Keratinocyte (primary cell): ENCODE measurements around the gene LRP3. TPM values are rescaled to one million over a fixed set of nuclear protein-coding genes. Genes with fewer than 3 reads are reported as not detected.

ENCODE experiments used
- DNase-seq: peaks from one replicate; pipeline ENCODE4 v3.0.0-alpha.2; 2011; ENCODE audit warnings: low read depth, missing footprints, low spot score
- FAIRE-seq: peaks from 2 replicates; lab custom pipeline; 2011; peaks lifted over from hg19 to GRCh38; lab: Jason Lieb, UNC
- H2AFZ ChIP-seq: 2 replicates; pipeline ENCODE4 v1.6.0; 2012; ENCODE audit warnings: low read length, control low read depth, inconsistent platforms; ENCODE audit not compliant: control insufficient read depth
- H3K27ac ChIP-seq: 2 replicates; pipeline ENCODE4 v1.5.1; 2011; ENCODE audit warnings: low read length; ENCODE audit not compliant: control insufficient read depth, insufficient read depth
- H3K27me3 ChIP-seq: 3 replicates; pipeline ENCODE4 v1.6.0; 2011; ENCODE audit warnings: low read length; ENCODE audit not compliant: control insufficient read depth, insufficient read depth; ENCODE audit errors: extremely low read depth
- H3K36me3 ChIP-seq, 2 experiments: 2 replicates in 1 of 2; 3 replicates in 1 of 2; pipeline ENCODE4 v1.5.1; 2011; ENCODE audit warnings: low read length in 2 of 2, mild to moderate bottlenecking in 1 of 2; ENCODE audit not compliant: control insufficient read depth in 2 of 2, insufficient read depth in 2 of 2; ENCODE audit errors: extremely low read depth in 1 of 2
- H3K4me1 ChIP-seq: 3 replicates; pipeline ENCODE4 v1.5.1; 2011; ENCODE audit warnings: low read length; ENCODE audit not compliant: control insufficient read depth, insufficient read depth; ENCODE audit errors: extremely low read depth
- H3K4me2 ChIP-seq: 3 replicates; pipeline ENCODE4 v1.6.0; 2011; ENCODE audit warnings: low read depth, low read length; ENCODE audit not compliant: control insufficient read depth, insufficient read depth; ENCODE audit errors: extremely low read depth
- H3K4me3 ChIP-seq, 3 experiments: fragments of 200-600 bp in 1 of 3; sonication (generic) in 1 of 3; 2 replicates in 2 of 3; 3 replicates in 1 of 3; pipeline ENCODE4 v1.5.1; 2011 to 2016; ENCODE audit warnings: low read length in 3 of 3, mild to moderate bottlenecking in 3 of 3, control low read depth in 2 of 3, inconsistent platforms in 1 of 3, low read depth in 1 of 3, mixed read lengths in 1 of 3, mixed run types in 1 of 3, moderate library complexity in 1 of 3; ENCODE audit not compliant: control insufficient read depth in 2 of 3, insufficient read depth in 2 of 3; ENCODE audit errors: extremely low read depth in 1 of 3
- H3K79me2 ChIP-seq: 2 replicates; pipeline ENCODE4 v1.6.0; 2012; ENCODE audit warnings: low read length; ENCODE audit not compliant: control insufficient read depth, insufficient read depth
- H3K9ac ChIP-seq: 3 replicates; pipeline ENCODE4 v1.6.0; 2011; ENCODE audit warnings: low read length; ENCODE audit not compliant: control insufficient read depth, insufficient read depth; ENCODE audit errors: extremely low read depth
- H3K9me1 ChIP-seq: 3 replicates; pipeline ENCODE4 v1.6.0; 2011; ENCODE audit warnings: low read length; ENCODE audit not compliant: control insufficient read depth, insufficient read depth; ENCODE audit errors: extremely low read depth
- H3K9me3 ChIP-seq: 2 replicates; pipeline ENCODE4 v1.5.1; 2012; ENCODE audit warnings: low read depth, low read length; ENCODE audit not compliant: control insufficient read depth
- H4K20me1 ChIP-seq: 3 replicates; pipeline ENCODE4 v1.6.0; 2011; ENCODE audit warnings: low read length; ENCODE audit not compliant: control insufficient read depth, insufficient read depth; ENCODE audit errors: extremely low read depth
- CTCF ChIP-seq, 3 experiments: IDR thresholded peaks in 1 of 3; conservative IDR thresholded peaks in 1 of 3; optimal IDR thresholded peaks in 1 of 3; 2 replicates in 2 of 3; 3 replicates in 1 of 3; pipeline versions ENCODE3 to v1.5.1; 2011; ENCODE audit warnings: low read length in 3 of 3, mild to moderate bottlenecking in 3 of 3, moderate library complexity in 2 of 3, control low read depth in 1 of 3, inconsistent platforms in 1 of 3; ENCODE audit not compliant: insufficient read depth in 2 of 3; ENCODE audit errors: extremely low read depth in 1 of 3
- EZH2 ChIP-seq: IDR thresholded peaks from one replicate; pipeline ENCODE4 v1.6.1; 2012; ENCODE audit warnings: inconsistent platforms, mild to moderate bottlenecking, low read length, moderate library complexity
- dilution Hi-C: fragments of 300-500 bp; cut with MboI; formaldehyde crosslinking; loops from one replicate; pipeline ENCODE4 v1.7.0; 2020; ENCODE audit warnings: low sequenced_read_pairs; ENCODE audit not compliant: extremely low pct_ligation_motif_present
- polyA plus RNA-seq, 5 experiments: library from polyadenylated mRNA; depleted of rRNA in 3 of 5; stranded (reverse) in 3 of 5; stranded (forward) in 1 of 5; unstranded in 1 of 5; fragments of >200 nt; gene quantifications; 1 replicate in 1 of 5; 2 replicates in 3 of 5; 3 replicates in 1 of 5; pipeline versions ENCODE4 v1.2.1 to v1.2.3, GENCODE V29; 2011 to 2012; ENCODE audit warnings: missing spikeins in 2 of 5, low read depth in 1 of 5, low replicate concordance in 1 of 5

The LRP3 gene
- polyA plus RNA-seq, 1 donor (not counting 4 experiments of a cell fraction or from before 2014, with no cell fraction given), result 5.0 TPM

GRCh38 chr19:33256261-33256660, 62.1 kb downstream of the LRP3 start:
- Histone ChIP-seq H4K20me1 (no peaks in the 10 kb centered on the region), H2AFZ (no peak overlapping the region), H3K4me3 (no peak overlapping the region), H3K4me1 (no peaks in the 10 kb centered on the region), H3K36me3 (no peaks in the 10 kb centered on the region), H3K9ac (no peak overlapping the region), H3K9me3 (peaks cover 2% of the 10 kb centered on the region), H3K79me2 (no peaks in the 10 kb centered on the region), H3K27ac (no peak overlapping the region), H3K4me2 (no peak overlapping the region), H3K9me1 (no peaks in the 10 kb centered on the region), H3K27me3 (no peaks in the 10 kb centered on the region)
- no peak for TF ChIP-seq CTCF (optimal IDR thresholded peaks at IDR 0.05 in 1 of 3, IDR thresholded peaks at IDR 0.05 in 1 of 3, conservative IDR thresholded peaks at IDR 0.05 in 1 of 3; ENCODE audit: extremely low read depth in 1 of 3, insufficient read depth in 2 of 3, low read length in 3 of 3)
- TF ChIP-seq EZH2, result no peak
- DNase-seq (no peak), FAIRE-seq (no peak)
- dilution Hi-C loops, result no loop called here

GRCh38 chr19:33257828-33258227, 63.7 kb downstream of the LRP3 start:
- no peaks in the 10 kb centered on the region for H3K36me3 ChIP-seq
- H3K27me3 ChIP-seq, result no peaks in the 10 kb centered on the region
- no peak for DNase-seq
- no peak overlapping the region for H2AFZ ChIP-seq
- no peak overlapping the region for H3K4me3 ChIP-seq
- H3K9me3 ChIP-seq, result peaks cover 2% of the 10 kb centered on the region
- no peak overlapping the region for H3K9ac ChIP-seq
- no peaks in the 10 kb centered on the region for H3K9me1 ChIP-seq
- dilution Hi-C loops, result no loop called here
- no peak overlapping the region for H3K27ac ChIP-seq
- no peaks in the 10 kb centered on the region for H4K20me1 ChIP-seq
- no peaks in the 10 kb centered on the region for H3K4me1 ChIP-seq
- TF ChIP-seq EZH2, result no peak
- TF ChIP-seq CTCF (optimal IDR thresholded peaks at IDR 0.05 in 1 of 3, IDR thresholded peaks at IDR 0.05 in 1 of 3, conservative IDR thresholded peaks at IDR 0.05 in 1 of 3; ENCODE audit: extremely low read depth in 1 of 3, insufficient read depth in 2 of 3, low read length in 3 of 3), result no peak
- H3K4me2 ChIP-seq, result no peak overlapping the region
- no peak for FAIRE-seq
- H3K79me2 ChIP-seq, result no peaks in the 10 kb centered on the region

Other genes with a start within 250 kb of the LRP3 start
- 11.2 to 16.1 TPM (median 13.2 TPM) in 3 replicates for gene CEP89, start 222.4 kb upstream of the LRP3 start, polyA plus RNA-seq
- 2.9 to 5.0 TPM (median 3.3 TPM) in 3 replicates for gene FAAP24, start 222.1 kb upstream of the LRP3 start, polyA plus RNA-seq
- 5.0 to 6.8 TPM (median 6.6 TPM) in 3 replicates for gene RHPN2, start 129.4 kb upstream of the LRP3 start, polyA plus RNA-seq
- 4.9 to 6.2 TPM (median 5.8 TPM) in 3 replicates for gene GPATCH1, start 113.1 kb upstream of the LRP3 start, polyA plus RNA-seq
- not detected in 3 replicates for gene WDR88, start 62.2 kb upstream of the LRP3 start, polyA plus RNA-seq
- gene SLC7A10, start 31.5 kb downstream of the LRP3 start, polyA plus RNA-seq, result not detected in 3 replicates
- 1.5 to 6.4 TPM (median 3.6 TPM) in 3 replicates for gene CEBPA, start 108.2 kb downstream of the LRP3 start, polyA plus RNA-seq
- 20.4 to 31.9 TPM (median 22.4 TPM) in 3 replicates for gene CEBPG, start 179.4 kb downstream of the LRP3 start, polyA plus RNA-seq